Renal cortical epithelial cell (primary cell): ENCODE results near the gene SGPL1. TPM values are rescaled to one million over a fixed set of nuclear protein-coding genes. Genes with fewer than 3 reads are reported as not detected.
"Not testable (repeated sequence)": the region's sequence is repeated elsewhere in the genome, so short reads cannot be mapped to it uniquely, and the experiment has no call there.

Experiments
- DNase-seq: peaks from one replicate; pipeline ENCODE4 v3.0.0-alpha.2; 2011; ENCODE audit warnings: low read depth
- total RNA-seq: library from RNA; depleted of rRNA; stranded (reverse); fragments of >200 nt; gene quantifications from 2 replicates; pipeline ENCODE4 v1.2.3, GENCODE V29; 2014

Gene SGPL1
- total RNA-seq, 1 donor from 2014 or later = 90.7 TPM

DNA sequence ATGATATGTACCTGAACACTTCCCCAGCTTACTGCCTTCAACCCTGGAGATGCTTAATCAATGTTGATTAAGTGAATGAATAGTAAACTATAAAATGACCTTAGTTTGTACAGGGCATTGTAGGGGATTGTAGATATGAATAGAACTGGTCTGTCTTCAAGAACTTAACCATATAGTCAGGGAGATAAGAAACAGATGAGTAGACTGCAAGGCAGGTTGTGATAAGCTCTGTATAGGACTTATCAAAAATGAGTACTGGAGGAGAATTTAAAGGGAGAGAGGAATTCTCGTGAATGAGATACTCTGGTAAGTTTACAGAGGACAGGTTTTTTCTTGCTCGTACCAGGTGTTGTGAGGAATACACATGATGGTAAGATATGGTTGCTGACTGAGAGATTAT is 27.6 kb downstream of the SGPL1 start:
- no peak for DNase-seq

DNA sequence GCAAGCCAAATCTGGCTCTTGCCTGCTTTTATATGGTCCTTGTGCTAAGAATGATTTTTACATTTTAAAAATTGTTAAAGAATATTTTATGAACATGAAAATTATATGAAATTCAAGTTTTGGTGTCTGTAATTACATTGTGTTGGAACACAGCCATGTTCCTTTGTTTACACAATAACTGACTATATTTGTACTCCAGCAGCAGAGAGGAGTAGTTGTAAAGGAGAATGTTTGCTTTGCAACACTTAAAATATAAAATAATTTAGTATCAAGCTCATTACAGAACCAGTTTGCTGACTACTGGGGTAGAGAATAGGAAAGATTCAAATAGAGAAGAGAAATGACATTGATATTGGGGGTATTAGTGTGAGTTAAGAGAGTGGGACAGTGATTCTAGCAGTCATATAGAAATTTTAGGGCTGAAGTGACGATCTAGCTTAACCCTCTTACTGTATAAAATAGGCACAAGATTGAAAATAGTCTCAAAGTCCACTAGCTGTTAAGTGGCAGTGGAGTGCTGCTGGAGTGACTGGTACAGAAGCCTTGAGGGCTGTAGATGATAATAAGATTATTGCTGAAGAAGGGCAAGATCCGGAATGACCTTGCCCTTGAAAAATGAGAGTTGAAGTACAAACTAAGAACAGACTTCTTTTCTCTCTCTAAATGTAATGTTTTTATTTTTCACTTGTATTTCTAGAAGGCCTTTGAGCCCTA is 28.2 kb downstream of the SGPL1 start:
- DNase-seq = no peak

DNA sequence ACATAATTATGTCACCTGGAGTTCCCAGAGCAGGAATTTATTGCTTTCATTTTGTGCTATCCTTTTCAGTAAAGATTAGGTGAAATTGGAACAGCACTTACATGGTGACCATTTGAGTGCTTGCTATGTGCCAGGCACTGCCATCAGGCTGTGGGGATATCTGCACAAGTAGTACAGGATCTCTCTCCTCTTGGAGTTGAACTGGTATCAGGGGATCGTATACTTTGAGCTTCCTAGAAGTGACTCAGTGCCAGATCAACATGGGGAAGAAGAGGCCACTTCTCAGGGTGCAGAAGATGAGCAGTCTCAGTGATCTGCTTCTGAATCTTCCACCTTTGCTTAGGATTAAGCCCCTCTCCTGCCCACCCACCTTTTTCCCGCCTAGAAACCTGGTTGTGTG is 29.5 kb downstream of the SGPL1 start:
- DNase-seq = no peak

DNA sequence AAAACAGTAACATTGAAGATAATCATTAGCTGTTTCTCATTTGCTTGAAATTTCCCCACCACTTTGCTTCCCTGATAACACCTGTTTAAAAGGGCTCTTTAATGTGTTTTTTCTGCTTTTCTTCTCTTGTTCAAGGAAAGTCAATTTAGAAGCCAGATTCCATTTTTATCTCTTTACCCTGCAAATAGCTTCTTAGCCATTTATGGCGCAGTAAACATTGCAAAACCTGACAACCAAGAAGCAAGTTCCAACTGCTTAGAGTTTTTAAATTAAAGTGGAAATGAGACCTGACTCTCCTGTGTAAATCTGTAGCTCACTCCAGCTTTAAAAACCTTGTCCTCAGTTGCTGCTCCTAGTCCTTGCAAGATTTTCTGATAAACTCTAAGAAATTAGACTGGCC is 30.1 kb downstream of the SGPL1 start:
- DNase-seq = no peak

DNA sequence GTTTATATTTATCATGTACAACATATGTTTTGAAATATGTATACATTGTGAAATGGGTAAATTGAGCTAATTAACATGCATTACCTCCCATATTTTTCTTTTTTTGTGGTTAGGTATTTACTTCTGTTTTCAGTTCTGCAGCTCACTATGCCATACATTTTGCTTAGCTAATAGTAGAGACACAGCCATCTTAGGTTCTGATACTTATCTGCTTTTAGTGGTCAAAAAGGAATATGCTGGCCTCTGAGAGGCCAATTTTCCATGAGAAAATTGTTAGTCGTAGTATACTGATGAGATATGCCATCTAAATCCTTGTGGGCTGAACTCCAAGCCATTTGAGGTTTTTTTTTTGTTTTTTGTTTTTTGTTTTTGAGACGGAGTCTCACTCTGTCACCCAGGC is 31.0 kb downstream of the SGPL1 start:
- no peak for DNase-seq

DNA sequence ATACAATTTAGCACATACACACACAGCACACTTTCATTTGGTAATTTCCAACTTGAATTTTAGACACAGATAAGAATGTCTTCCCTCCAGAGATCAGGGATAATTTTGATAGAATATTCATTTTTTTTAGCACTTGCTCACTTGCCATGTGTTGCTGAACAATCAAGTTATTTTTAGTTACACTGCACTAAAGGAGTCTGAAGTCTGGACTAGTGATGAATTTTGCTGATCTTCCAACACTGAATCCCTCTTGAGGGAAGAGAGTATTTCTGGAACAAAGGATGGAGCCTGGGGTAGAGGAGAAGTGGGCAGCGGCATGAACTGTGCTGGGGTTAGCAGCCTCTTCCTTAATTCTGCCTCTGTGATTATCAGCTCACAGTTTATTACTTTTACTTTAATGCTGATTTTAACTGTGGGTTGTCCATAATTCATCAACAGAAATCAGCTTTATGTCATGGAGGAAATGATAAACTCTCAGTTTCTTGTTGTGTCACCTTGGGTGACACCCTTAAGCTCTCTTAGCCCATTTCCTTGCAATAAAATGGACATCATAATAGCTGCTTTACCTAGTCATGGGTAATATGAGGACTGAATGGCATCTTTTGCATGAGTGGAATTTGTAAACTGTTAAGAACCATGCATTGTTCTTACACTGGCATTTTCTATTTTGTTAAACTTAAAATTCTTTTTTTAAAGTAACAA is 32.1 kb downstream of the SGPL1 start:
- DNase-seq = no peak

DNA sequence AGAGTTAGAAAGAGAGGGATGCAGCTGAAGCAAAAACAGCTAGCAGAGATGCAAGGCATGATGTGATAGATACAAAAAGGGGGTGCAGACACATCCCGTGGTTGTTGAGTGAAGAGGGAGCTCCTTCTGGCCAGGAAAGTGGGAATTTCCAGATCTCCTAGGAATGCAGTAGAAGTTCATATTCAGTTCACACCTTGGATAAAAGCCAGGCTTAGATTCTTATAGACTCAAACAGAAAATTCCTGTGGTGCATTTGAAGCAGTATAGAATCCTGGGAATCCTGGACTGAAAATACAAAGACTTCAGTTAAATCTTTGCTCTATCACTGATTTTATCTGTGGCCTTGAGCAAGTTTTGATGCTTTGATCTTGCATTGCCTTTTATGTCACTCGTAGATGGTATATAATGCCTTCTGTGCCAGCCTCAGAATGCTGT is 33.9 kb downstream of the SGPL1 start:
- peak; percentile 69 for DNase-seq

DNA sequence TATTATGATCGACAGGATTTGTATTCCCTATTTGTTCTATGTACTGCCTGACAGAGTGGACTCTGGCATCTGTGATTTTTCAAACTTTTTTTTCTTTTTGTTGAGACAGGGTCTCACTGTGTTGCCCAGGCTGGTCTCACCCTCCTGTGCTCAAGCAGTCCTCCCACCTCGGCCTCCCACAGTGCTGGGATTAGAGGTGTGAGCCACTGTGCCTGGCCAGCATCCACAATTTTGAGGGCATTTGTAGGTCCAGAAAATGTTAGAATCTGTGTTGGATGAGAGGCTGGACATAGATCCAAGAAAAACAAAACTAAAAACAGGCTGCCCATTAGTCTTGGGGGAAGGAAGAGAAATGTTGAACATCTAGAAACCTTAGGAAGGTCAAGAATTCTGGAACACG is 34.3 kb downstream of the SGPL1 start:
- no peak for DNase-seq

DNA sequence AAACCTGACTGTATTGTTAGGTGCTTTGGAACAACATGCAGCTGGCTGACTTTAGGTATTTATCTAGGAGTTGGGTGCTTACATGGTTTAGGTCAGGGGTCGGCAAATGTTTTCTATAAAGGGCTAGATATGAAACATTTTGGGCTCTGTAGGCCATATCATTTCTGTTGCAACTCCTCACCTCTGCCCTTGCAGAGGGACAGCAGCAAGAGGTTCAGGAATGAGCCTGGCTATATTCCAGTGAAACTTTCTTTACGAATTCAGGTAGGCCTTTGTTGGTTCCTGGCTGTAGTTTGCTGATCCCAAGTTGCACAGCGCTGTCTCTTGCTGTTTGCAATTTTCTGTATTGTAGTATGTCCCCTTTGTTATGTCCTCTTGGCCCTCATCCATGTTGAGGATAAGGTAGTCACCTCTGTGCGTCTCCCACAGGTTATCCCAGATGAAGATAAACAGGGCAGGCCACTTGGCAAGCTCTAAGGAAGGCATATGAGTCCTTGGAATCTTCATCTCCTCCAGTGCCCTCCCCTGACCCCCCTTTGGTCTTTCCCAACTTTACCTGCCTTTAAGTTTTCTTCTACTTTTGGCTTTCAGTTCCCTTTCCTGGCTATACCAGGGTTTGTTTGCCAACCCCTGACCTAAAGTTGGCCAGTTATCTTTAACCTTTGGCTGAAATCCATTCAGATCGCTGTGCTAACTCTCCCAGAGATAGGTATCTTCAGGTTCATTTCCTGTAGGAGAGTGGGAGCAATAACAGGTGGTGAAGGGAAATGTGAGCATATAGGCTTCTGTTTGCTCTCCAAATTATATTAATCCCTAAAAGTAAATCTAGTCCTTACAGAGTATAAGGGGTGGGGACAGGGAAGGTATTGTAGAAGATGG is 36.1 kb downstream of the SGPL1 start:
- DNase-seq = no peak

DNA sequence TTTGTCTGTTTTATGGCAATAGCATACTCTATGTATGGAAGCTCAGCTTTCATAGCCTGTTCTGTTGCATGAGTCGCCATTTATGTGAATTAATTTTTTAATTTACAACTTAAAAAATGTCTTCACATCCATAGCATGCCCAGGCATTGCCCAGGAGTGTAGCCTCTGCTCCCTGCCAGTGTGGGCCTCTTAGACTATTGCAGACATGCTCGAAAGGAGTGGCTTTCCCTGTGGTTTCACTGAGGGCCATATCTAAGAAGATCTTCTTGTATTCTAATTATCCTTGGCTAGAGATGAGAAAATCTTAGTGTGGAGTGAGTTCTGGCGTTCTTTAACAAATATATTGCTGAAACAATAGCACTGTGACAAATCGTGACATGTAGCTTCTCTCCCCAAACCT is 37.3 kb downstream of the SGPL1 start:
- DNase-seq = no peak

DNA sequence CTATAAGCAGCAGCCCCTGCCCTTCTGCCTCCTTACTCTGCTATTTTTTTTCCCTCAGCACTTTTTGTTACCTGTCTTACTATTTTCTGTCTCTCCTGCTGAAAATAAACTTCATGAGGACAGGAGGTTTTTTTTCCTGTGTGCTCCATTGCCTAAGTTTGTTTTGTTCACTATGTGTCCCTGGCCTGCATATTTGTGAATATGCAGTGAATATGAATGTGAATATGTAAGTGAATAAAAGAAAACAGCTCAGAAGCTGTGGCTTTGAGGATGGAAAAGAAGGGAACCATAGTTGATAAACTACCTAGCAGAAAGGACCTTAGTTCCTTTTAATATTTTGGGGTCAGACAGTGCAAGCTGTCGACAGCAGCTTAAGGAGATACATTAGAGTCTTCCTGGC is 37.7 kb downstream of the SGPL1 start:
- no peak for DNase-seq

DNA sequence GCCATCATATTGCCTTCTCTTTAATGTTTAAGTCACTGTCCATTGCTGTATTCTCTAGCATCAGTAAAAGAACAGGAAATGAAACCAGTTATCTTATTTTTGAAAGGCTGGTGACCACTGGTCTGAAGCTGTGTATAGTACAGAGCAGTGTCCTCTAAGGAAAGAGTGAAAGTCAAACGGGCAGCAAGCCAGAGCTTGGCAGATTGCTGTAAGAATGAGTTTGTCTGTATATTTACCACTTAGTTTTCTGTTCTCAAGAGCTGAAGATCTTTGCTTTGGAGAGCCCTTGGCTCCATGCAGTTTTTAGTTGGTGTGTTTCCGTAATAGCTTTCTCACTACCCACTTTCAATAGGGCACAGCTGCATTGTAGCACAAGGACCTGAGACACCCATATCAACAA is 40.7 kb downstream of the SGPL1 start:
- DNase-seq = no peak

DNA sequence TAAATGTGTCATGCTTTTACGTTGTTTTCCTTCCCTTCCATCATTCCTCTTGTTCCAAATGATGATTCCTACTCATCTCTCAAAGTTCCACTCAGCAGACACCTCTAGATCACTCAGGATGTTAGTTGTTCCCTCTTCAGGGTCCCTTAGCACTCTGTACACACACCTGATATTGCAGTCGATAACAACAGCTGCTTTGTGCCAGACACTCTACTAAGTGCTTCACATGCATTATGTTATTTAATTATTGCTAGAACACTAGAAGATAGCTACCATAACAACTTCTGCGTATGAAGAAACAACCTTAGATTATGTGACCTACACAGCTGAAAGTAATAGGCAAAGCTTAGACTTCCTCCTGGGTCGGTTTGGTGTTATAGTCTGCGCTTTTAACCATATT is 43.0 kb downstream of the SGPL1 start:
- no peak for DNase-seq

DNA sequence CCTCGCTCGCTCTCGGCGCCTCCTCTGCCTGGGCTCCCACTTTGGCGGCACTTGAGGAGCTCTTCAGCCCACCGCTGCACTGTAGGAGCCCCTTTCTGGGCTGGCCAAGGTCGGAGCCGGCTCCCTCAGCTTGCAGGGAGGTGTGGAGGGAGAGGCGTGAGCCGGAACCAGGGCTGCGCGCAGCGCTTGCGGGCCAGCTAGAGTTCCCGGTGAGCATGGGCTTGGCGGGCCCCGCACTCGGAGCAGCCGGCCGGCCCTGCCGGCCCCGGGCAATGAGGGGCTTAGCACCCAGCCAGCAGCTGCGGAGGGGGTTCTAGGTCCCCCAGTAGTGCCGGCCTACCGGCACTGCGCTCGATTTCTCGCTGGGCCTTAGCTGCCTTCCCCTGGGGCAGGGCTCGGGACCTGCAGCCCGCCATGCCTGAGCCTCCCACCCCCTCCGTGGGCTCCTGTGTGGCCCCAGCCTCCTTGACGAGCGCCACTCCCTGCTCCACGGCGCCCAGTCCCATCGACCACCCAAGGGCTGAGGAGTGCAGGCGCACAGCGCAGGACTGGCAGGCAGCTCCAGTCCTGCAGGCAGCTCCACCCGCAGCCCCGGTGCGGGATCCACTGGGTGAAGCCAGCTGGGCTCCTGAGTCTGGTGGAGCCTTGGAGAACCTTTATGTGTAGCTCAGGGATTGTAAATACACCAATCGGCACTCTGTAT is 45.9 kb downstream of the SGPL1 start:
- DNase-seq = not testable (repeated sequence)

DNA sequence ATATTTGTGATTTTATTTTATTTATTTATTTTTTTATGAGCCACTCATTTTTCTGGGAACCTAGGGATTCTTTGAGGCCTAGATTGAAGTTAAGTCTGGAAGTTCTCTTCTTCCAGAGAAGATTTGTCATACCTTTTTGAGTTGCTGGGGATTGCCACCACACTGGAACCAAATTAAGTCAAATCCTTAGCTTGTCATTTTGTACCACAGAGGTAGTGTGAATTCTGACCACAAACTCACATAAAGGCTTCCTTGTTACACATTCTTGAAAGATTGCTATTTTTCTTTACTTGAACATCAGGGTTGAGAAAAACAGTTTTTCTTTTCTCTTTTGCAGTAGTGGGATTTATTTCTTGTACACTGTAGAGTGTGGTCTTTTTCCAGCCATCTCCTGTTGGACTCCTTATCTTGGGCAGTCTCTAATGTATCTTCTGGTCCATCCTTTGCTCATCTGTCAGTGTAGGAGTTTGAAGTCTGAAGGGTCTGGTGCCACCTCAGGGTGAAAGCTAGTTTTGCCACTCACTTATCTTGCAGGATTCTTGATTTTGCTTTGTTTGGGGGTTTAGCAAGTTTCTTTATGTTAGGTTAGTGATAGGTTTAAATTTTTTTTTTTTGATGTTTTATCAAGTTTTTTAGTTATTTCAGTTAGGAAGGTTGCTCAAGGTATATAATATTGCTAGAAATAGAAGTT is 47.9 kb downstream of the SGPL1 start:
- no peak for DNase-seq

DNA sequence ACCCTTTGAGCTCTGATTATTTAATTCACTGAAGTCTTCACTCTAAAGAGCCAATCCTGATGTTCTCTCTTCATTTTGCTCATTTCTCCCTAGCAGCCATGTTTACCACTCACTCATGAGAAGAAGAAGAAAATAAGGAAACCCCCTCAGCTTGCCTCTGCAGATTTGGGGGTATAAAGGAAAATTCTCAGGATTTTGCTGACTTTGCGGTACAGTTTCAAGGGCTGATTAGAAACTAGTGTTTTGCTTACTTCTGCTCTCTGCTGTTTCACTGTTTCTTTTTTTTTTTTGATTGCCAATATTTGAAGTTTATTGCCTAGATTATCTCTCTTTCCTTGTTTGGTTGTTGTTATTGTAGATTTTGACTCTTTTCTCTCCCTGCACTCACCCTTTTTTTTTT is 49.2 kb downstream of the SGPL1 start:
- DNase-seq = no peak

DNA sequence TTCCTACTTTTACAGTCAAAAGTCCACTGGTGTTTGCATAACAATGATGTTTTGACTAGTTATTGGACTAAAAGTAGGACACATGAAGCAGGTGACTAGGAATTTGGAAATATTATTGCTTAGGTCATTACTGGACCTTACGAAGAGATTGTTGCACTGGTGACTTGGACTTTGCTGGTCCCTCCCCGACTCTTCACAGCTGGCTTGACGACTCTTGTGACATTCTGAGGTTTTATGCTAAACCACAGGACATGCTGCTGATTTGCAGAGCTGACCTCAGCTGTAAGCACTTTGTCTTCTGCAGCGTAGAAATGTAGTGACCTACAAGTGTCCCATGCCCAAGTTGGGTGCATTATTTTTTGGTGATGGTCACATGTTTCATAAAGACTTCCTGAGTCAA is 50.7 kb downstream of the SGPL1 start:
- DNase-seq = peak; percentile 58

DNA sequence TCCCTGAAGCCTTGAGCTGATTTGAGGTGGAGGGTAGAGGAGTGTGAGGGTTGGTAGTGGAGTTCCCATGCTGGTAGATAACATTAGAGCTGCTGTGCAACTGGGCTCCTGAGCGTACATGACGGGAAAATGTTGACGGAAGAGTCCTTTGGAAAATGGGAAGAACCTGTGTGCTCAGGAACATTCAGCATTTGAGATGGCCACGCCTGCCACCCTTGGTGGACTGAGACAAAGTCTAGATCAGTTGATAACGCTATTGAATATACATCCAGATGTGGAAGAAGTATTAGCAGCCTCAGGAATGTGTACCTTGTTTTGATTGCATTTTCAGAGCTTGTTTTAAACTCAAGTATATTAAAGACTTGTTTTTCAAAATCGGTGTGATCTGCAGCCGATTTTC is 56.5 kb downstream of the SGPL1 start:
- no peak for DNase-seq

DNA sequence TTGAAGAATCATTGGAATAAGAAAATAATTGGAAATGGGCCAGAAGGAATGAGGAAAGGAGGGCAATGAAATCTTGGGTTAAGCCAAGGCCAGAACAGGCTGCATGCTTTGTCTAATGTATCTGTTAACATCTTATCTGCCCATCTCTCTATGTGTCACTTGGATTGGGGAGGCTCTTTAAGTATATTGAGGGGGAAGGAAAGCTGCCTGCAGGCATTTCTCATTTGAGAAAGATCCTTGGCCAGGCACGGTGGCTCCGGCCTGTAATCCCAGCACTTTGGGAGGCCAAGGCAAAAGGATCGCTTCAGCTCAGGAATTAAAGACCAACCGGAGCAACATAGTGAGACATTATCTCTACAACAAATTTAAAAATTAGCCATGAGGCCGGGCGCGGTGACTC is 58.3 kb downstream of the SGPL1 start:
- DNase-seq = no peak

DNA sequence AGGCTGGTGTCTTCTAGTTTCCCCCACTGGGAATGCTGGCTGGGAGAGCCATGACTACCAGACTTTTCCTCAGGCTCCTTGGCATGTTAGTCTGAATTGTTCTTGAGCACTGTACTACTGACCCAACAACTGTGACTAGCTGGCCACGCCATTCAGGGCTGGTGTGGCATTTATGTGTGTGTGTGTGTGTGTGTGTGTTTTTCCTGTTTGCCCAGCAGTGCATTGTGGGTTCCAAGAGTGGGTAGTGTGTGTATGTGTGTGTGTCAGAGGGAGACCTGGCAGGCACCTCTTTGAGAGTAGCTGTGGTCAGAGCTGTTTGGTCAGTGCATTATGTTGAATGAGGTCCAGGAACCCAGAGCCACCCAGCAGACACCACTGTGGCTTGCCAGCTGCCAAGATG is 63.5 kb downstream of the SGPL1 start:
- DNase-seq = peak; percentile 57

DNA sequence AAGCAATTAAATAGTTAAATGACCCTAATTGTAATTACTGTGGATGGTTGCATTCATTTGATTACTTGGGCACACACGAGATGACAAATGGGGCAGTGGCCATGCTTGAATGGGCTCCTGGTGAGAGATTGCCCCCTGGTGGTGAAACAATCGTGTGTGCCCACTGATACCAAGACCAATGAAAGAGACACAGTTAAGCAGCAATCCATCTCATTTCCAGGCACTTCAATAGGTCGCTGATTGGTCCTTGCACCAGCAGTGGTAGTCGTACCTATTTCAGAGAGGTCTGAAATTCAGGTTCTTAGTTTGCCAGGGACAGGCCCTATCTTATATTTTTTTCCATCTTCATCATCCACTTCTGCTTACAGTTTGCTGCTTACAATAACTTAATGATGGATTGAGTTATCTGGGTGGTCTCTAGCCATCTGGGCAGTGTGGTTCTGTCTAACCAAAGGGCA is 64.4 kb downstream of the SGPL1 start:
- DNase-seq = peak; percentile 74
